Endothelial cell (in vitro differentiated cells): ENCODE data around the gene EMX1. TPM values are rescaled to one million over a fixed set of nuclear protein-coding genes. Genes with fewer than 3 reads are reported as not detected.

Experiments used
- DNase-seq: peaks from one replicate; pipeline ENCODE4 v3.0.0; 2021; ENCODE audit warnings: low spot score
- H3K27ac Mint-ChIP-seq: one replicate; pipeline ENCODE4 v1.8.0; 2021; ENCODE audit warnings: mixed read lengths, inconsistent platforms; ENCODE audit not compliant: unreplicated experiment
- H3K27me3 Mint-ChIP-seq: one replicate; pipeline ENCODE4 v1.8.0; 2021; ENCODE audit warnings: mild to moderate bottlenecking, moderate library complexity, mixed read lengths, inconsistent platforms; ENCODE audit not compliant: unreplicated experiment
- H3K36me3 Mint-ChIP-seq: one replicate; pipeline ENCODE4 v1.8.0; 2021; ENCODE audit warnings: mild to moderate bottlenecking, low read depth, mixed read lengths, inconsistent platforms; ENCODE audit not compliant: unreplicated experiment
- H3K4me1 Mint-ChIP-seq: one replicate; pipeline ENCODE4 v1.8.0; 2021; ENCODE audit warnings: mild to moderate bottlenecking, mixed read lengths, inconsistent platforms; ENCODE audit not compliant: unreplicated experiment
- H3K4me3 Mint-ChIP-seq: one replicate; pipeline ENCODE4 v1.8.0; 2021; ENCODE audit warnings: mild to moderate bottlenecking, mixed read lengths, inconsistent platforms; ENCODE audit not compliant: unreplicated experiment
- H3K9me3 Mint-ChIP-seq: one replicate; pipeline ENCODE4 v1.8.0; 2021; ENCODE audit warnings: mixed read lengths, inconsistent platforms; ENCODE audit not compliant: unreplicated experiment
- total RNA-seq: library from RNA; stranded (reverse); fragmentation: NEBNext Ultra II Directional; extraction: Animal tissue kit (Norgen Biotek cat#: 25700); gene quantifications from one replicate; pipeline ENCODE4 v1.2.1, GENCODE V29; 2021; ENCODE audit not compliant: unreplicated experiment
- TF ChIP-seq, protein P1 (sequence below): fragments of 200-600 bp; sonication (generic); IDR thresholded peaks from one replicate; pipeline ENCODE4 v1.5.0; 2021; ENCODE audit warnings: antibody characterized with exemption; ENCODE audit not compliant: unreplicated experiment

Gene EMX1
- total RNA-seq, 1 donor from 2014 or later = 3.7 TPM

DNA sequence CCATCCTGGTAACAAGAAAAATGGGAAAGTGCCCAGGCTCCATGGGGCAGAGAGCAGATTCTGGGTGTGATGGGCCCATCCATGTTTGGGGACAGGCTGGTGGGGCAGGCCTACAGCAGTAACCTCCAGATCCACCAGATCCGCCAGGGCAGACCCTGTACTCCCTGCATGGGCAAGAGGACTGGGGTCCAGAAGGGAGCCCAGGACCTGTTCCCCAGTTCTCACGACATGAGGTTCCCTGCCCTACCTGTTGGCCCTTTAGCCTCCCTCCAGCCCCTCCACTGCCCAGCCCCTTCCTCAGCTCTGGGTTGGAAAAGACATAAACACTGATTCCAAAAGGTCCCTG is 38.7 kb downstream of the EMX1 start:
- Mint-ChIP-seq H3K27ac (no peak overlapping the region), H3K4me1 (peaks cover 22% of the 10 kb centered on the region), H3K4me3 (no peak overlapping the region), H3K36me3 (peaks cover 24% of the 10 kb centered on the region), H3K9me3 (no peaks in the 10 kb centered on the region), H3K27me3 (peaks cover 11% of the 10 kb centered on the region)
- no peak for DNase-seq
- TF ChIP-seq, protein P1, sequence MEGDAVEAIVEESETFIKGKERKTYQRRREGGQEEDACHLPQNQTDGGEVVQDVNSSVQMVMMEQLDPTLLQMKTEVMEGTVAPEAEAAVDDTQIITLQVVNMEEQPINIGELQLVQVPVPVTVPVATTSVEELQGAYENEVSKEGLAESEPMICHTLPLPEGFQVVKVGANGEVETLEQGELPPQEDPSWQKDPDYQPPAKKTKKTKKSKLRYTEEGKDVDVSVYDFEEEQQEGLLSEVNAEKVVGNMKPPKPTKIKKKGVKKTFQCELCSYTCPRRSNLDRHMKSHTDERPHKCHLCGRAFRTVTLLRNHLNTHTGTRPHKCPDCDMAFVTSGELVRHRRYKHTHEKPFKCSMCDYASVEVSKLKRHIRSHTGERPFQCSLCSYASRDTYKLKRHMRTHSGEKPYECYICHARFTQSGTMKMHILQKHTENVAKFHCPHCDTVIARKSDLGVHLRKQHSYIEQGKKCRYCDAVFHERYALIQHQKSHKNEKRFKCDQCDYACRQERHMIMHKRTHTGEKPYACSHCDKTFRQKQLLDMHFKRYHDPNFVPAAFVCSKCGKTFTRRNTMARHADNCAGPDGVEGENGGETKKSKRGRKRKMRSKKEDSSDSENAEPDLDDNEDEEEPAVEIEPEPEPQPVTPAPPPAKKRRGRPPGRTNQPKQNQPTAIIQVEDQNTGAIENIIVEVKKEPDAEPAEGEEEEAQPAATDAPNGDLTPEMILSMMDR = no peak

- Mint-ChIP-seq H3K4me3 (peak overlapping the region; percentile 38), H3K9me3 (no peaks in the 10 kb centered on the region), H3K27me3 (peaks cover 11% of the 10 kb centered on the region), H3K36me3 (peaks cover 24% of the 10 kb centered on the region), H3K4me1 (peaks cover 19% of the 10 kb centered on the region), H3K27ac (no peak overlapping the region)
- TF ChIP-seq, protein P1 = no peak
- DNase-seq = no peak
Observed at GRCh38 chr2:72956936-72957335, 39.6 kb downstream of the EMX1 start.

- H3K27ac Mint-ChIP-seq = no peak overlapping the region
- DNase-seq = no peak
- no peak overlapping the region for H3K4me3 Mint-ChIP-seq
- TF ChIP-seq, protein P1 = no peak
- peaks cover 13% of the 10 kb centered on the region for H3K4me1 Mint-ChIP-seq
- H3K36me3 Mint-ChIP-seq = peaks cover 20% of the 10 kb centered on the region
- no peaks in the 10 kb centered on the region for H3K9me3 Mint-ChIP-seq
- H3K27me3 Mint-ChIP-seq = peaks cover 7% of the 10 kb centered on the region
Observed at GRCh38 chr2:72958542-72959385, 41.4 kb downstream of the EMX1 start.

- peak overlapping the region; percentile 19 for H3K4me3 Mint-ChIP-seq
- H3K27ac Mint-ChIP-seq = no peak overlapping the region
- no peaks in the 10 kb centered on the region for H3K9me3 Mint-ChIP-seq
- H3K27me3 Mint-ChIP-seq = peaks cover 7% of the 10 kb centered on the region
- TF ChIP-seq, protein P1 = no peak
- H3K36me3 Mint-ChIP-seq = peaks cover 20% of the 10 kb centered on the region
- peaks cover 13% of the 10 kb centered on the region for H3K4me1 Mint-ChIP-seq
- no peak for DNase-seq
Observed at GRCh38 chr2:72959554-72959953, 42.2 kb downstream of the EMX1 start.
